K562 (cell line): Measurements from ENCODE around the gene FMN2.

ENCODE experiments used
- ADNP ChIP-seq: fragments of 200-800 bp; sonication (Bioruptor generic); IDR thresholded peaks from 2 replicates; pipeline ENCODE4 v1.6.1; 2016; ENCODE audit warnings: missing genetic modification characterization, missing compliant biosample characterization
- CEBPB ChIP-seq: fragments of 450-650 bp; IDR thresholded peaks from 2 replicates; pipeline ENCODE4 v1.6.1; 2016; ENCODE audit warnings: missing genetic modification characterization, missing compliant biosample characterization
- CTCF ChIP-seq, 3 experiments: IDR thresholded peaks in 2 of 3; conservative IDR thresholded peaks in 1 of 3; 2 replicates each; pipeline ENCODE4 v1.5.1; 2011 to 2012; ENCODE audit warnings: low read length in 3 of 3, mild to moderate bottlenecking in 3 of 3, control low read depth in 2 of 3, improper control_type of control experiment in 1 of 3, inconsistent platforms in 1 of 3, low read depth in 1 of 3, mixed read lengths in 1 of 3, moderate library complexity in 1 of 3; ENCODE audit not compliant: insufficient read depth in 2 of 3
- POLR2AphosphoS5 ChIP-seq: IDR thresholded peaks from 2 replicates; pipeline ENCODE4 v1.6.1; 2011; ENCODE audit warnings: mild to moderate bottlenecking, low read depth, low read length, moderate library complexity; ENCODE audit not compliant: control insufficient read depth, insufficient read depth
- SP1 ChIP-seq: sonication (generic); formaldehyde crosslinking; IDR thresholded peaks from 2 replicates; pipeline ENCODE4 v1.8.1; 2022; ENCODE audit warnings: mild to moderate bottlenecking, missing genetic modification reagents

GRCh38 chr1:240468656-240469055 is 377.0 kb downstream of the FMN2 start:
- TF ChIP-seq ADNP (tag): no peak
- TF ChIP-seq CTCF (IDR thresholded peaks at IDR 0.05 in 2 of 3, conservative IDR thresholded peaks at IDR 0.05 in 1 of 3; ENCODE audit: insufficient read depth in 2 of 3, low read depth in 1 of 3, low read length in 3 of 3): no peak
- TF ChIP-seq POLR2AphosphoS5: no peak
- no peak for TF ChIP-seq CEBPB
- TF ChIP-seq SP1 (CRISPR knock-in tag): no peak
